ENCODE data around the gene MDM2. TPM values are rescaled to one million over a fixed set of nuclear protein-coding genes. Genes with fewer than 3 reads are reported as not detected.

MDM2 gene
- polyA plus RNA-seq, 1 of the 3 experiments (the other 2 are of a cell fraction): 21.5 TPM

DNA sequence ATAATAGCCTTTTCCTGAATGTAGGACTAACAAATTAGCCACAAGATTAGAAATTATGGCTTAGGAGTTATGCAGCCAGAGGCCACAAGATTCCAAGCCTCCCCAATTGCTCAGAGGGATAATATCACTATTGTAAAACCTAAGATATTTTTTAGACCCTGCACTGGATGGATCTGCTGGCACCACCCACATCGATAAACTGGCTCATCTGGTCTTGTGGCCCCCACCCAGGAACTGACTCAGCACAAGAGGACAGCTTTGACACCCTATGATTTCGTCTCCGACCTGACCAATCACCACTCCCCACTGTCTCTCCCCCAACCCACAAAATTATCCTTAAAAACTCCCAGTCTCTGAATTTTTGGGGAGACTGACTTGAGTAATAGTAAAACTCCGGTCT lies 70.3 kb downstream of the MDM2 start:
- WGBS (ENCODE audit: low lambda C conversion rate): 67% methylated on average over 4 of the region's 4 CpGs
- H3K4me1 ChIP-seq (ENCODE audit: control insufficient read depth in 1 of 2, insufficient read depth in 2 of 2, low read depth in 1 of 2, low read length in 1 of 2): no peaks in the 10 kb centered on the region
- no peak overlapping the region for H2AFZ ChIP-seq (ENCODE audit: low read depth)
- H3K9me3 ChIP-seq: no peaks in the 10 kb centered on the region
- H4K20me1 ChIP-seq (ENCODE audit: insufficient read depth): no peaks in the 10 kb centered on the region
- ChIA-PET POLR2A (no interaction called here), CTCF (interaction anchor here (1.6 kb wide), 1 partner anchor 10 kb away, joined by 3 read pairs; no protein-coding TSS in a partner anchor)
- no peak for DNase-seq
- H3K9ac ChIP-seq: no peak overlapping the region
- no peaks in the 10 kb centered on the region for H3K27me3 ChIP-seq (ENCODE audit: insufficient read depth)
- H3K79me2 ChIP-seq (ENCODE audit: insufficient read depth): no peaks in the 10 kb centered on the region
- no peaks in the 10 kb centered on the region for H3F3A ChIP-seq (replicated peaks; ENCODE audit: insufficient read depth)
- H3K4me3 ChIP-seq (ENCODE audit: low read depth in 2 of 2, low read length in 1 of 2): no peak overlapping the region
- no peak for TF ChIP-seq RXRA (IDR thresholded peaks at IDR 0.05; ENCODE audit: borderline replicate concordance, low read depth)
- TF ChIP-seq, protein P1, sequence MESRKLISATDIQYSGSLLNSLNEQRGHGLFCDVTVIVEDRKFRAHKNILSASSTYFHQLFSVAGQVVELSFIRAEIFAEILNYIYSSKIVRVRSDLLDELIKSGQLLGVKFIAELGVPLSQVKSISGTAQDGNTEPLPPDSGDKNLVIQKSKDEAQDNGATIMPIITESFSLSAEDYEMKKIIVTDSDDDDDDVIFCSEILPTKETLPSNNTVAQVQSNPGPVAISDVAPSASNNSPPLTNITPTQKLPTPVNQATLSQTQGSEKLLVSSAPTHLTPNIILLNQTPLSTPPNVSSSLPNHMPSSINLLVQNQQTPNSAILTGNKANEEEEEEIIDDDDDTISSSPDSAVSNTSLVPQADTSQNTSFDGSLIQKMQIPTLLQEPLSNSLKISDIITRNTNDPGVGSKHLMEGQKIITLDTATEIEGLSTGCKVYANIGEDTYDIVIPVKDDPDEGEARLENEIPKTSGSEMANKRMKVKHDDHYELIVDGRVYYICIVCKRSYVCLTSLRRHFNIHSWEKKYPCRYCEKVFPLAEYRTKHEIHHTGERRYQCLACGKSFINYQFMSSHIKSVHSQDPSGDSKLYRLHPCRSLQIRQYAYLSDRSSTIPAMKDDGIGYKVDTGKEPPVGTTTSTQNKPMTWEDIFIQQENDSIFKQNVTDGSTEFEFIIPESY (IDR thresholded peaks at IDR 0.05; ENCODE audit: borderline replicate concordance, low read depth): no peak
- TF ChIP-seq FOSL2 (IDR thresholded peaks at IDR 0.05; ENCODE audit: borderline replicate concordance, low read depth): no peak
- TF ChIP-seq EP300 (IDR thresholded peaks at IDR 0.05; ENCODE audit: borderline replicate concordance in 1 of 2, low read depth in 1 of 2, low read length in 1 of 2): no peak
- no peak for TF ChIP-seq POLR2AphosphoS5 (IDR thresholded peaks at IDR 0.05; ENCODE audit: low read depth, low read length)
- no peak for TF ChIP-seq MEF2A (IDR thresholded peaks at IDR 0.05; ENCODE audit: borderline replicate concordance, low read depth)
- TF ChIP-seq JUND (IDR thresholded peaks at IDR 0.05): no peak
- TF ChIP-seq ELF1 (IDR thresholded peaks at IDR 0.05): no peak
- TF ChIP-seq SIN3A (IDR thresholded peaks at IDR 0.05; ENCODE audit: borderline replicate concordance, low read depth, low read length): no peak
- TF ChIP-seq EZH2phosphoT487 (IDR thresholded peaks at IDR 0.05; ENCODE audit: borderline replicate concordance, low read depth): no peak
- TF ChIP-seq, protein P2, sequence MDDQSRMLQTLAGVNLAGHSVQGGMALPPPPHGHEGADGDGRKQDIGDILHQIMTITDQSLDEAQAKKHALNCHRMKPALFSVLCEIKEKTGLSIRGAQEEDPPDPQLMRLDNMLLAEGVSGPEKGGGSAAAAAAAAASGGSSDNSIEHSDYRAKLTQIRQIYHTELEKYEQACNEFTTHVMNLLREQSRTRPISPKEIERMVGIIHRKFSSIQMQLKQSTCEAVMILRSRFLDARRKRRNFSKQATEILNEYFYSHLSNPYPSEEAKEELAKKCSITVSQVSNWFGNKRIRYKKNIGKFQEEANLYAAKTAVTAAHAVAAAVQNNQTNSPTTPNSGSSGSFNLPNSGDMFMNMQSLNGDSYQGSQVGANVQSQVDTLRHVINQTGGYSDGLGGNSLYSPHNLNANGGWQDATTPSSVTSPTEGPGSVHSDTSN (IDR thresholded peaks at IDR 0.05): no peak
- TF ChIP-seq FOXJ3 (CRISPR knock-in tag; IDR thresholded peaks at IDR 0.05): no peak
- TF ChIP-seq TEAD4 (IDR thresholded peaks at IDR 0.05; ENCODE audit: borderline replicate concordance, insufficient read depth): no peak
- no peak for TF ChIP-seq RAD21 (IDR thresholded peaks at IDR 0.05; ENCODE audit: low read length)
- no peak for TF ChIP-seq SMC3 (IDR thresholded peaks at IDR 0.05; ENCODE audit: low read depth, low read length)
- TF ChIP-seq RFX5 (IDR thresholded peaks at IDR 0.05; ENCODE audit: low read length): no peak
- TF ChIP-seq, protein P3, sequence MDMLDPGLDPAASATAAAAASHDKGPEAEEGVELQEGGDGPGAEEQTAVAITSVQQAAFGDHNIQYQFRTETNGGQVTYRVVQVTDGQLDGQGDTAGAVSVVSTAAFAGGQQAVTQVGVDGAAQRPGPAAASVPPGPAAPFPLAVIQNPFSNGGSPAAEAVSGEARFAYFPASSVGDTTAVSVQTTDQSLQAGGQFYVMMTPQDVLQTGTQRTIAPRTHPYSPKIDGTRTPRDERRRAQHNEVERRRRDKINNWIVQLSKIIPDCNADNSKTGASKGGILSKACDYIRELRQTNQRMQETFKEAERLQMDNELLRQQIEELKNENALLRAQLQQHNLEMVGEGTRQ (IDR thresholded peaks at IDR 0.05; ENCODE audit: borderline replicate concordance, low read depth, low read length): no peak
- TF ChIP-seq NRF1 (IDR thresholded peaks at IDR 0.05; ENCODE audit: low read depth, low read length): no peak
- H3K27ac ChIP-seq (ENCODE audit: low read depth in 2 of 2, low read length in 1 of 2): no peak overlapping the region
- no peak overlapping the region for H3K4me2 ChIP-seq
- H3K36me3 ChIP-seq (replicated peaks in 1 of 2; ENCODE audit: control insufficient read depth in 1 of 2, insufficient read depth in 2 of 2, low read length in 1 of 2): no peaks in the 10 kb centered on the region
- no peaks in the 10 kb centered on the region for H3K9me2 ChIP-seq

Data from SK-N-SH (cell line).